Measurements from ENCODE around the gene PLA2R1.
"Not testable (repeated sequence)": the region's sequence is repeated elsewhere in the genome, so short reads cannot be mapped to it uniquely, and the experiment has no call there.

The PLA2R1 gene

DNA sequence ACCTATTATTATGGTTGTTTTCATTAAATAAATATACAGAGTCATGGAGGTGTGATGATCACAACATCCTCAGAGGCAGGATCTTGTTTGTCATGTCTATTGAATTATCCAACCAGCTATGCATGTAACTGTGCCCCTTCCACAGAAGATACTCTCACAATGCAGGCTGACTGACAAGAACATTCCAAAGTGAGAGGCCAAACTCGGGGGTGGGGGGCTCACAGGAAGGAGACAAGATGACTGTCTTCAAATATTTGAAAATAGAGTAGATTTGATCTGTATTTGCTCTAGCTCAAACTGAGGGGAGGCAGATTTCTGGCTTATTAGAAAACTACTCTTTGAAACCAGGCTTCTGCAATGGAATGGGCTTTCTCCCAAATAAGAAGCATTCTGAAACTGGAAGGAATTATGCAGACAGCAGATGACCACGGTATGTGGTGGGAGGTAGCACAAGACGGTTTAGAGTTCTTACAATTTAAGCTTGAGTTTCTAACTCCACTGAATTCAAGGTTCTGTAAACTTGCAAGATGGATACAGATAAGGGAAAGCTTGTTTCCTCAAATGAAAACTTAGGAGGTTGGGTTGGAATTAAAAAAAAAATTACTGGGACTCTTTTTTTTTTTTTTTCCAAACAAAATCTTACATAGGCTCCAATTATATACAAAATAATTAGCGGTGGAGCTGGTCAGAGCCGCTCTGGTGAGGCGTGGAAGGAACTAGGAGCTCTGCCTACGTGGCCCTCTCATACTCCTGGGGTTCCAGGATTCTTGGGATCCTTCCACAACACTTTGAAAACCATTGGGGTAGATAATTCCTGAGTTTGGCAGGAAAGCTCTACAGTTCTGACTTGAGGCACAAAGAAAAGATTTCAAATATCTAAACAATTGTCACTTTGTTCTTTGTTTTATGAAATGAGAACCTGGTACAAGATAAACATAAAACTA lies 79.3 kb downstream of the PLA2R1 start:
- DNase-seq (ENCODE audit: low read depth in 2 of 2), result no peak

DNA sequence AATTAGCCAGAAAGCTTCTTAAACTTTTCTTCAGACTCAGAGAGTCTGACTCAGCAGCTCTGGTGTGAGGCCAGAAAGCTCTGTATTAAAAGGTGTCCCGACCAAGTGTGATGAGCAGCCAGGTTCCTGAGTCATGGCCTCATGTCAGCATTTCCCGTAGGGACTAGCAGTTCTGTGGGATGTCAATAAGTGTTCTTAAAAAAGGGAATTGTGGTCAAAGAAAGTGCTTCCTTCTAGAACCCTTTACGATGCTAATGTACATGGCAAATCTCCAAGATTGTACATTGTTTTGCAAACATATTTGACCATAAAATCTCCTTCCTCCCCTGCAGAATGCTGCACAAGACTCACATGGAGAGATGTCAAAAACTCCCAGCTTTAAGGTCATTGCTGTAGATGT lies 80.1 kb downstream of the PLA2R1 start:
- no peak for DNase-seq (ENCODE audit: low read depth in 2 of 2)

DNA sequence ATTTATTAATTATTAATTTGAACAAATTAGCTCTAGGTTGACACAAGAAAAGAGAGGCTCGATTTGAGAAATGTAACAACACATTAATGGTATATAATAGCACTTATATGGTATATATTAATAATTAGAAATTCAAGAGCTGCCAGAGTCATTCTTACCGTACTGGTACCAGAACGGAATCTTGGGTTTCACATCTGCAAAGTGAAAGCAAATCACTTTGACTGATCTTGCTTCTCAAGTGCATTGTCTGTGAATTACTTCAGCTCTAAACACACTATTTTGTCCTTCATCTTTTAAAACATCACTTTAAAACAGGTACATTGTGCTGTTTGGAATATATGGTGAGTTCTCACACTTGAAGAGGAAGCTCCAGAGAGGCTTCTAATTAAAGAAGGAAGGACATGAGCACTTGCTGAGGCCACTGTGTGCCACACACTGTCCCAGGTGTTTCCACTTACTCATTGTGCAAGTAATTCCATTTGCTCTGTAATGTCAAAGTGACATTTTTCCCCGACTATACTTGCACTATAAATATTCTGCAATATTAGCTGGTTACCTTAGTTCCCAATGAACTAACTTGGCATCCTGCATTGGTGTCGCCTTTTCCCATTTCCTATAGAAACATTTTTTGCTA lies 85.8 kb downstream of the PLA2R1 start:
- no peak for DNase-seq (ENCODE audit: low read depth in 2 of 2)

- DNase-seq (ENCODE audit: low read depth in 2 of 2), result no peak
Measured at GRCh38 chr2:159973325-159973724, 89.1 kb downstream of the PLA2R1 start.

DNA sequence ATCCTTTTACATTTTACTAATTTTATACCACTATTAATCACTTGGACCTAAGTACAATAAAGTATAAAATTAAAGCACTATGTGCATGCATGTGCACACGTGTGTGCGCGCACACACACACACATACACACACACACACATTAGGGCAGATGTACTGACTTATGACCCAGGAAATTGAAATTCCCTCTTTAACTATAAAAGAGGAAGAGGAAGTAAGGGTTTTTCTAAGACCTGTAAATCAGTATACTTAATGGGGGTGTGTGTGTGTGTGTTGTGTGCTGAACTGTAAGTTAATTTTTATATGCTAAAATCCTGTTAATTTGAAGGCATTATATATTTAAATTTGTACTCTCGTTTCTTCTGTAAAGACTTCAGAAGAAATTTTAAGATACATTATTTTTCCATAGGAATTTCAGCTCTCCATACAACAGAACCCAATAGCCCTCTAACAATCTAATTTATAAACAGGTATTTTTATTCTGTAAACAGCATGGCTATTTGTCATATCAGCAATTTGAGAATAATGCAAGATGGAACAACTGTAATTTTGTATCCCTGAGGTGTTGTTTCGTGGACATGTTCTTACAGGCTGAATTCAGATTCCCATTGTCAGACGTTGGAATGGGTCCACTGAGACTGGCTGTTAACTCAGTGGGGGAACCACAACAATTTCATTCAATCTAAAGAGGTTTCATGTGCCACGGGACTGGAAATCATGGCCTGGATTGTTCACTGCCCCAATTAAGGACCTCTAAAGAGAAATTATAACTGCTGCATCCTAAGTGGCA lies 90.9 kb downstream of the PLA2R1 start:
- no peak for DNase-seq (ENCODE audit: low read depth in 2 of 2)

- DNase-seq (ENCODE audit: low read depth in 2 of 2), result not testable (repeated sequence)
Measured at GRCh38 chr2:159970548-159970947, 91.9 kb downstream of the PLA2R1 start.

- DNase-seq (ENCODE audit: low read depth in 2 of 2), result no peak
Measured at GRCh38 chr2:159968279-159968900, 94.0 kb downstream of the PLA2R1 start.

DNA sequence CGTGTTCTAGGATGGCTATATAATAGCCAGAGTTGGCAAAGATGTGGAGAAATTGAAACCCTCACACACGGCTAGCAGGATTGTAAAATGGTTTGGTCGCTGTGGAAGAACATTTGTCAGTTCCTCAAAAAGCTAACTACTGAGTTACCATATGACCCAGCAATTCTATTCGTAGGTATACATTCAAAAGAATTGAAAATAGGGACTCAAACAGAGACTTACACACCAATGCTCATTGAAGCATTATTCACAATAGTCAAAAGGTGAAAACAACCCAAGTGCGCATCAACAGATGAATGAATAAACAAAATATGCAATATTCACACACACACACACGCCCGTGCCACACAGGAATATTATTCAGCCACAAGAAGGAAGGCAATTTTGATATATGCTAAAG lies 98.7 kb downstream of the PLA2R1 start:
- no peak for DNase-seq (ENCODE audit: low read depth in 2 of 2)

GRCh38 chr2:159962513-159962912 lies 99.9 kb downstream of the PLA2R1 start:
- DNase-seq (ENCODE audit: low read depth in 2 of 2), result not testable (repeated sequence)

DNA sequence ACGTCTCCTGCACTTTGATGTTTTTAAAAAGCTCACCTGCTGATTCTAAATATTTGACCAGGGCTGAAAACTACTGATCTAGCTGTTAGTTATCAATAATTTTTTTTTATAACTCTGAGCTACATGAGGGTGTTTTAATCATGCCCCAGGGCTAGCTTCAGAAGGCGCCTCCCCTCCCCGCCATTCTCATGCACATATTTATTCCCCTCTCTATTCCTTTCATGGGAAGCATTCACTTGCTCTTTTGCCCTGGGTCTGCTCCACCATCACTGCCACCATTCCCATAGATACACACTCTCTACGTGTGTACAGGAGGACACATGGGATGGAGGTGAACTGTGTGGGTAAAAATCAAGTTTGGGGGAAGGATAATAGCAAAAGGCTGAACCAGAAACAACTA lies 101.0 kb downstream of the PLA2R1 start:
- no peak for DNase-seq (ENCODE audit: low read depth in 2 of 2)

GRCh38 chr2:159961037-159961436 lies 101.4 kb downstream of the PLA2R1 start:
- DNase-seq (ENCODE audit: low read depth in 2 of 2), result no peak

- no peak for DNase-seq (ENCODE audit: low read depth in 2 of 2)
Measured at GRCh38 chr2:159960414-159960813, 102.0 kb downstream of the PLA2R1 start.

DNA sequence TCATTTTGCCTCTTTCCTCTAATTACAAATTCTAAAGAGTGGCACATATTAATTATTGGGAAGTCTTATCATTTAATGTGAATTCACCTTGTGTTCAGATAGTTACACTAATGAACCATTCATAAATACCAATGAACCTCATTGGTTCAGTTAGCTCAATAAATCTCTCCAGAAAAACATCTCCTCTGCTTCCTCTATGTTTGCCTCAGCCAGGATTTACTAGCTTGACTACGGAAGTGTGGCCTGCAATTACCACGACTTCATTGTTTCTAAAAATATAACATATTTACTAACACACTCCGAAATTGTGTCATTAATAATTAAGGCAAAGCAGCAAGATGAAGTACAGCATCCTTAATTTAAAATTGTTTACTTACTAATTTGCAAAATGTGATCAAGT lies 103.3 kb downstream of the PLA2R1 start:
- no peak for DNase-seq (ENCODE audit: low read depth in 2 of 2)

- DNase-seq (ENCODE audit: low read depth in 2 of 2), result no peak
Measured at GRCh38 chr2:159953136-159953823, 109.1 kb downstream of the PLA2R1 start.

DNA sequence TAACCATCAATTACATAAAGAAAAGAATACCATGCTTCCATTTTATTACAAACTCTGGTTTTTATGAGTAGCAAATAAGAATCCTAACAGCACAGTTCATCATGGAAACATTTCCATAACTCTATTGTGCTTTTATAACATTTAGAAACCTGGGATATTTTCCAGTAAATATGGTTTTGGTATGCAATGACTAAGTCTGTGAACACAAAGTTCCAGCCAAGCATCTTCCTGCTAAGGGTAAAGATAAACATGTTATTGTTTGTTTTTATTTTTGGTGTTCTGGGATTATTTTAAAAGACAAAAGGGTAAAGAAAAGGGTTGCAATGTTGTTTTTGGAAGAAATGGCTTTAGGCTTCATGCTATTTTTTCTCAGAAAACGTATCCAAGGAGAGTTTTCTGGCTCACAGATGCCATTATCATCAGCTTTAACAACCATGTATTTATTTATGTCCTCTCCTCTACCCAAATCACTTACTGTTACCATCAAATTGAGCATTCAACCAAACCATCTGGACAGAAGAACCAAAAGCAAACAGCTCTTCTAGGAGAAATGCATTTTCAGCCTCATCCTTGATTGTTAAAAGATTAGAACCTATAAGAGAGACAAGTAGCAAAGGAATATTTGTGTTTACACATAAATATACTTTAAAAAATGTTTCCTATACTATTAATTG lies 116.0 kb downstream of the PLA2R1 start:
- DNase-seq (ENCODE audit: low read depth in 2 of 2), result no peak

DNA sequence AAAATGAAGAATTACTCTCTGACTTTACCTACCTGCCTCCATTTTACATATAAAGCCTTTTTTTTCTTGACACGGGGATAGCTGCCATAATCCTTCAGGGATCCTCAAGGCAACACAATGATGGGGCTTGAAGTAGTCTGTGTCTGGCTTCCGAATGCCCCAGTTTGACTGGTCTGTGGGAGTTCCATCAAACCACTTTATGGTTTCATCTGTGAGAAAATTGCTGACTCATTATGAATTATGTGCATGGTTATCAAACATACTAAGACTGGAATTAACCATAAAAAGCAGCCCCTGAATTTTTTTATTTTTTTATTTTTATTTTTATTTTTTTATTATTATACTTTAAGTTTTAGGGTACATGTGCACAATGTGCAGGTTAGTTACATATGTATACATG lies 117.5 kb downstream of the PLA2R1 start:
- DNase-seq (ENCODE audit: low read depth in 2 of 2), result no peak

GRCh38 chr2:159942146-159942545 lies 120.3 kb downstream of the PLA2R1 start:
- DNase-seq (ENCODE audit: low read depth in 2 of 2), result no peak

GRCh38 chr2:159941729-159942128 lies 120.7 kb downstream of the PLA2R1 start:
- no peak for DNase-seq (ENCODE audit: low read depth in 2 of 2)

DNA sequence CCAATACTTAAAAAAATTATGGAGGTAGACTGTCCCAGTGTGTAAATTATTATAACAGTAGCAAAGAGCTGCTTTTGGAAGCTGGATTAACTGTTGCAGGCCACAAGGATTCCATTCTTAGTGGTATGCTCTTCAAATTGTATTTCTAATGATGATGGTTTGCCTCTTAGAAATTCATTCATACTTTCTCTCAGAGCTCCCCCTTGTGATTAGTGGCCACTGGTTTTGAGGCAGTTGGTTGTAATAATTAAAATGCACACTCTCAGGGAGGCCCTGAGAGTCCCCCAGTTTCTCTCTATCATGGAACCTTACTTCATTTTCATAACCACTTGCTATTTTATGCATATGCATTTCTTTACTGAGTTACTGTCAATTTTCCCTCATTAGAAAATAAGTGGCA lies 122.5 kb downstream of the PLA2R1 start:
- no peak for DNase-seq (ENCODE audit: low read depth in 2 of 2)

- no peak for DNase-seq (ENCODE audit: low read depth in 2 of 2)
Measured at GRCh38 chr2:159938395-159938794, 124.0 kb downstream of the PLA2R1 start.

- DNase-seq (ENCODE audit: low read depth in 2 of 2), result no peak
Measured at GRCh38 chr2:159936471-159936870, 125.9 kb downstream of the PLA2R1 start.

All from stimulated activated CD8-positive, alpha-beta memory T cell treated with anti-CD3 and anti-CD28 coated beads, Interleukin-2, amount 100 ng/mL, for 48 hours (primary cell).